LoVo (cell line): Measurements from ENCODE around the gene GTPBP2.
"Not testable (repeated sequence)": the region's sequence is repeated elsewhere in the genome, so short reads cannot be mapped to it uniquely, and the experiment has no call there.

ENCODE experiments used
- DNase-seq: peaks from one replicate; pipeline ENCODE4 v3.0.0-alpha.2; 2016; ENCODE audit warnings: low spot score

The GTPBP2 gene

DNA sequence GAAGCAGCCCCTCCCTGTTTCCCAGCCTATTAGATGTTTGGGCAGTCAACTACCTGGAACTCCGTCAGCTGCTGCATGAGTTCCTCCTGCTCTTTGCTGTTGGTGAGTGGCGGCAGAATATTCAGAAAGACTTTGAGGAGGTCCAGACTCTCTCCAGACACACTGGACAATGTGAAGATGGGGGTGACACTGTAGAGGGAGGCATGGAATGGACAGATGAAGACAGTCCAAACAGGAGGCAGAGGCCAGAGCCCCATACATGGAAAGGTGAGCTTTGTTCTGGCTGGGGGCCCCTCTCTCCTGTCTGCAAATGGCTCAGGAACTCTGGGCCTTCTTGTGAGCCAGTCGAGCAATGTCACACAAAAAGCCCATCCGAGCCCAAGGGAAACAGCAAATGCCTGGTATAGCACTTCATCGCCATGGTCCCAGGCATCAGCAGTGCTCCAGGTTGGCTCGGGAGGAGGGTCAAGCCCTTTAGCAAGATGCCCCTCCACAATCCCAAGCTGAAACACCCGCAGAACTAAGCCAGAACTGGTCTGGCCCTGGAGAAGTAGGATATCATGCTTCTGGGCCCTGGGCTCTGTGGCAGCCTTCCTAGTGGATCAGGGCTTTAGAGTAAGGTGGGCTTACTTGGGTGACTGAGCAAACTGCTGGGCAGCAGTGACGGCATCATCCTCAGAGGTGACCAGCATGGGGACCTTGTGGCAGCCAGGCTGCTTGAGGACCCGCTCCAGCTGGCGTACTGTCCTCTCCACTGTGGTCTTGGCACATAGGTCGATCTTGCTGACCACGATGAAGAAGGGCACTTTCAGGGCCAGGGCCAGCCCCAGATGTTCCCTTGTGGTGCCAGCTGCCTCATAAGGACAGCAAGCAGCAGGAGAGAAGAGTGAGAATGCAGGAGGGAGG lies 4.9 kb downstream of the GTPBP2 start:
- DNase-seq = no peak

GRCh38 chr6:43622541-43622940 lies 6.5 kb downstream of the GTPBP2 start:
- no peak for DNase-seq

GRCh38 chr6:43621836-43622180 lies 7.3 kb downstream of the GTPBP2 start:
- no peak for DNase-seq

DNA sequence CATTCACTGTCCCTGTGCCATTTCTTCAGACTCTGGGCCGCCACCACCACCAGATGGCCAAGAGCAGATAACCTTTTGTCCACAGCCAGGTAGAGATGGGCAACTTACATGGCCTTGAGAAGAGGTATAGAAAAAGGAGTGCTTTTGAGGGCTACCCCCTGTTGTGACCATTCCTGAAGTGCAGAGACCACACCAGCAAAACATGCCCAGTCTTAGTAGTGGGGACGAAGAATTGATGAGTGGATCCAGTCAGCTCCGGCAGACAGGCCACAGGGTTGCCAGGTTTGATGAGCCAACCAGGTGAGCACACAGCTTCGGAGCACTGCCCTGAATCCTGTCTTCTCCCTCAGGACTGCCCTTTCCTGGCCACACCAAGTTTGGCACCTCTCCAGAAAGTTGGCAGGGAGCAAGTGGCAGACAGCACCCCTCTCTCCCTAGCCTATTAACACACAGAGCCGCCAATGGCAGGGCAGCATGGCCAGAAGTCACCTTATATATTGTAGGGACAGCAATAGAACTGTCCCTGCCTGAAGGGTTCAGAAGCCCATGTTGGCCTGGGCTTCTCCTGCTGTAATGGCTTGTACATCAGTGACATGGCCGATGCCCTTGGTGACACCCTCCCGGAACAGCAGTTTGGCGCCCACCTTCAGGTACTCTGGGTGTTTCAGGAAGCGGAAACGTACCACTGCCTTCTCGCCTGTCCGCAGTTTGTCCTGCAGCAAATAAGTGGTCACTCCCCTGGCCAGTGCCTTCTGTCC lies 7.8 kb downstream of the GTPBP2 start:
- DNase-seq = no peak

- DNase-seq = no peak
Measured at GRCh38 chr6:43616725-43617472, 12.2 kb downstream of the GTPBP2 start.

DNA sequence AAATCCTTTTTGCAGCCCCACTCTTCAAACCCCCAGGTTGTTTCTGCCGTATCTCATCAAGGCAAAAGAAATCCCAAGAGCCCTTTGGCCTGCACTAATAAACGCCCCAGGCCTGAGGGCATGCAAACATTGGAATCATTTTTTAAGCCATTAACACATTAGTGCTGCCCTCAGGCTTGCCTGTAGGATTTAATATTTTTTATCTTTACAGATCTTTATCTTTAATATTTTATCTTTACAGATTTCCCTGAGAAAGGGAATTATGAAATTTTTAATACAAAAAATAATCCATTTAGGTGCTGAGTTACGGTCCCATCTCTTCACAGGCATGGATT lies 14.7 kb downstream of the GTPBP2 start:
- DNase-seq = no peak

DNA sequence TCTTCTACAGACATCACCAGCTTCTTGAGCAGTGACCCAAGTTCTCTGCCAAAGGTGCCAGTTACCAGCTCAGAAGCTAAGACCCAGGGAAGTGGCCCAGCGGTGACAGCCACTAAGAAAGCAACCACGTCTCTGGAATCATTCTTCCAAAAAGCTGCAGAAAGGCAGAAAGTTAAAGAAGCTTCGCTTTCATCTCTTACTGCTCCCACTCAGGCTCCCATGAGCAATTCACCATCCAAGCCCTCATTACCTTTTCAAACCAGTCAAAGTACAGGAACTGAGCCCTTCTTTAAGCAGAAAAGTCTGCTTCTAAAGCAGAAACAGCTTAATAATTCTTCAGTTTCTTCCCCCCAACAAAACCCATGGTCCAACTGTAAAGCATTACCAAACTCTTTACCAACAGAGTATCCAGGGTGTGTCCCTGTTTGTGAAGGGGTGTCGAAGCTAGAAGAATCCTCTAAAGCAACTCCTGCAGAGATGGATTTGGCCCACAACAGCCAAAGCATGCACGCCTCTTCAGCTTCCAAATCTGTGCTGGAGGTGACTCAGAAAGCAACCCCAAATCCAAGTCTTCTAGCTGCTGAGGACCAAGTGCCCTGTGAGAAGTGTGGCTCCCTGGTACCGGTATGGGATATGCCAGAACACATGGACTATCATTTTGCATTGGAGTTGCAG lies 15.2 kb downstream of the GTPBP2 start:
- DNase-seq = no peak

DNA sequence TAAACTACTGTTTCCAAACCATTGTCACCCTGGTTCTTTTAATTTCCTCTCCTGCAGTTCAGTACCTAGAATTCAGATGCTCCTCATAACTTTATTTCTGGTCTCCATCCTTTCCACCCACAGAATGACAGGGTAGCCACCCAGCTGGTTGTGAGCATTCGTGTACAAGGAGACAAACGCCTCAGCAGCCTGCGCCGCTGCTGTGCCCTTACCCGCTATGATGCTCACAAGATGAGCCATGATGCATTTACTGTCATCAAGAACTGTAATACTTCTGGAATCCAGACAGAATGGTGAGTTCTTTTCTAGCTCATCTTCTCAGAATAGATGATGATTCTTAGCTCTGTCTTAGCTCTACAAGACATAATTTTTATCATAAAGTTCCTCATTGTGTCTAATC lies 18.6 kb downstream of the GTPBP2 start:
- no peak for DNase-seq

DNA sequence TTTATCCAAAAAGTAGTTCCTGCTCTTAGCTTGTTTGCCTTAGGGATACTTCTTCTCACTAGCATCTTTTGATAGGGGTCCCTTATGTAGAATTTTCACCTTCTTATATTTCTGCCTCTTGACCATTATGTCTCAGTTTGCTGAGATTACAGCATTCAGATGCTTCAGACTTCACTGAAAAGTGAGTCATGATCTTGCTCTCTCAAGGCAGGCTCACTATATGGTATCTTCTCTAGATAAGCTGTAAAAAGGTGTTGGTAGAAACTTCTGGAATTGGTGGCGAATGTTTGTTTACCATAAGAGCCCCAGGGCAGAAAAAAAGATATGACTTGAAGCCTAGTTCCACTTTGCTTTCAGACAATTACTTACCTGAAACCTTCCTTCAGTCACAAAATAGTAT lies 19.7 kb downstream of the GTPBP2 start:
- DNase-seq = no peak

DNA sequence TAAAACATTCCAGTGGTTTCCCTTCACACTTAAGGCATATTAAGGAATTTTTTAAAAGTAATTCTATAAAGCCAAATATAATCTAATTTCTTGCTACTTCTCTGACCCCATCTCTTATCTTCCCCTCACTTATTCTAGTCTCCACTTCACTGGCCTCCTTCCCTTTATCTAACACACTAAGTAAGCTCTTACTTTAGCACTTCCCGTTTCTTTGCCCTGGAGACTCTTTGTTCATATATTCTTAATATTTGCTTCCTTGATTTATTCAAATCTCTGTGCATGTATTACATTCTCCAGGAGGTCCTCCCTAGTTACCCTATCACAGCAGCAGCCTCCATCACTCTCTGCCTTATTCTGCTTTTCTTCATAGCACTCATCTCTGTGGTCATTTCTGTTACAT lies 20.3 kb downstream of the GTPBP2 start:
- DNase-seq = no peak

DNA sequence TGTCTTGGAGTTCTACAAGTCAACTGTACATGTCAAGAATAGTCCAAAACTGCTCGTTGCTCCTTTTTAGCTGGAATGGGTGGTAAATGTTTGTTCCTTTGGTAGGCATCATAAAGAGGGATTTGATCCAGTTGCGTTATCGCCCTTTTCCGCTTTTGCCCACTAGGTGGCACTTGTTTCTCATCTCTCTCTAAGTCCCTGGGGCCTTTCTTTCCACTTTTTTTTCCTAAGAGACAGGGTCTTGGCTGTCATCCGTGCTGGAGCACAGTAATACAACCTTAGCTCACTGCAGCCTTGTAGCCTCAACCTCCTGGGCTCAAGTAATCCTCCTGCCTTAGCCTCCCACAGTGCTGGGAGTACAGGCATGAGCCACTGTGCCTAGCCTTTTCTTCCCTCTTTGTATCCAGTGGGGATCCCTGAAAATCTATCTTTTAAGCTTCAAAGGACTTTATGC lies 20.7 kb downstream of the GTPBP2 start:
- peak; percentile 63 for DNase-seq

- no peak for DNase-seq
Measured at GRCh38 chr6:43606019-43606418, 23.0 kb downstream of the GTPBP2 start.

GRCh38 chr6:43604174-43604573 lies 24.9 kb downstream of the GTPBP2 start:
- no peak for DNase-seq

DNA sequence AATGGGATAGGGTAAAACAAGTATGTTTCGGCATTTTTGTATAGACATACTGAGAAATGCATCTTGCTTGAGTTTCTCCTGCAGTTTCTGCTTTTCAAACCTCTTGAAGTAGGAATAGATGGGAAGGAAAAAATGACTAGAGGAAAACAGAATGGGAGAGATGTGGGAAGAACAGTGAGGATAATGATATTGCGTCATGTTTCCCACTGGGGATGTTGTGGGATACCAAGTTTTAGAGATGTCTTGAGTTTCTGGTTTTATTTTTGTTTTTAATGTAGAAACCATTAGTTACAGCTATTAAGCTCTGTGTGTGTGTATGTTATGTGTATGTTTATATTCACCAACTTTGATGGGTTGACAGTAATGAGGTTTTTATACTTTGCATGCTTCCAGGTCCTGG lies 28.5 kb downstream of the GTPBP2 start:
- DNase-seq = no peak

DNA sequence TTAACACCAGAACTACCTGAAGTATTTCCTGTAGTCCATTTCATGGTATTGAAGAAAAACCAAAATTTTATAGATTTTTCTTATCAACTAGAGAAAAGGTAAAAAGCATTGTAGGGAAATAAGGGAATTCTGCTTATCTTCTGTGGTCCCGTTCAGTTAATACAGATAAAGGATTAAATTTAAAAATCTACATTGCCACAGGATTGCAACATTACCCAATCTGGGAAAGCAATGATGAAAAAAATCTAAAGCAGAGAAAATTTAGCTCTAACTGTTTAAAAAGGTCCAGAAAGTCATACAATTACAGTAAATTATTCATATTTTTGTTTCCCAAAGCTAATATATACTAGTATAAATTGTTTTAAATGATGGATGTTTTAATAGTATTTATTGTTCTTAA lies 35.1 kb downstream of the GTPBP2 start:
- no peak for DNase-seq

DNA sequence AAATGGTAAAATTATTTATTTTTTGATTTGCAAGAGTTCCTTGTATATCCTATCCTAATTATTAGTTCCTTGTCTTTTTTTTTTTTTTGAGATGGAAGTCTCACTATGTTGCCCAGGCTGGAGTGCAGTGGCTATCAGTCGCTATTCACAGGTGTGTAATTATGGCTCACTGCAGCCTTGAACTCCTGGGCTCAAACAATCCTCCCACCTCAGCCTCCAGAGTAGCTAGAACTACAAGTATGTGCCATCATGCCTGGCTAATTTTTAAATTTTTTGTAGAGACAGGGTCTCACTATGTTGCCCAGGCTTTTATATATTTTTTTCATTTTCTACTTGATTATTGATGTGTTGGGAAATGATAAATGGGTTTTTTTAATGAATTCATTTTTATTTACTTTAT lies 39.5 kb downstream of the GTPBP2 start:
- not testable (repeated sequence) for DNase-seq

GRCh38 chr6:43588194-43588593 lies 40.9 kb downstream of the GTPBP2 start:
- no peak for DNase-seq

- DNase-seq = no peak
Measured at GRCh38 chr6:43584892-43585570, 44.0 kb downstream of the GTPBP2 start.

DNA sequence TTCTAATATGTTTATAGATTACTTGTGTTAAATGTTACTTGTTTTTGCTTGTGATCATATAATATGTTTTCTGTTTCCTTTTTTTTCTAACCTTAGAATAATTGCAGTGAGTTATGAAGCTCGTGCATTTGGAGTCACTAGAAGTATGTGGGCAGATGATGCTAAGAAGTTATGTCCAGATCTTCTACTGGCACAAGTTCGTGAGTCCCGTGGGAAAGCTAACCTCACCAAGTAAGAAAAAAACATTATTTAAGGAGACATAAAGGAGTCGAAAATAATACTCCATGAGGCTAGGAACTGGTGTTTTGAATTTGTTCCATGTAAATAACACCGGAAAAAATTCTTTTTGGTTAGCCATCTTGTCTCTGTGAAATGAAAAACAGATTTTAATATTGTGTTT lies 46.2 kb downstream of the GTPBP2 start:
- no peak for DNase-seq

DNA sequence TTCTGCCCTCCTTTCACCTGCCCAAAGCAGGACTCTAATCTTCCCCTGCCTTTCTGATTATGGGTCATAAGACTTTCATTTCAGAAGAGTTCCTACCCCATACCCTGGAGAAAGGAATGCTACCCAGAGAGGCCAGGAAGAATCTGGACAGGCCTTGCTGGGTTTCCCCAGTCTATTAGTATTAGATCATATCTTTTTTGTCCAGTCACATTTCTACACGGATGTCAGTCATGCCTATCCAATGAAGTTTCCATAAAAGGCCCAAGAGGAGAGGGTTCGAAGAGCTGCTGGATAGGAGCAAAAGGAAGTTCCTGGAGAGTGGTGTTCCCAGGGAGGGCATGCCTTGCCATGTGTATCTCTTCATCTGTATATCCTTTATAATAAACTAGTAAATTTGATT lies 49.9 kb downstream of the GTPBP2 start:
- no peak for DNase-seq

GRCh38 chr6:43578748-43579147 lies 50.3 kb downstream of the GTPBP2 start:
- DNase-seq = no peak
